ENCODE results near the gene AK5.
"Not testable (repeated sequence)": the region's sequence is repeated elsewhere in the genome, so short reads cannot be mapped to it uniquely, and the experiment has no call there.

Gene AK5

DNA sequence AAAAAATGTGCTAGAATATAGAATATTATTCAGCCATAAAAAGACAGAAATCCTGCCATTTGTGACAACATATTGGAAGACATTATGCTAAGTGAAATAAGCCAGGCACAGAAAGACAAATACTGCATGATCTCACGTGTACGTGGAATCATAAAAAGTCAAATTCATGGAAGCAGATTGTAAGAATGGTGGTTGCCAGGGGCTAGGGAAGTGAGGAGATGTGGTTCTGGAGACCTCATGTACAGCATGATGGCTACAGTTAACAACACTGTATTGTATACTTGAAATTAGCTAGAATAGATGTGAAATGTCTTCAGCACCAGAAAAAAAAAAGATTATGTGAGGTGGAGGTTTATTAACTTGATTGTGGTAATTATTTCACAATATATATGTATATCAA, 234.3 kb downstream of the AK5 start:
- TF ChIP-seq TSHZ2 (CRISPR knock-in tag; IDR thresholded peaks at IDR 0.05) = no peak
- TF ChIP-seq, protein P1, sequence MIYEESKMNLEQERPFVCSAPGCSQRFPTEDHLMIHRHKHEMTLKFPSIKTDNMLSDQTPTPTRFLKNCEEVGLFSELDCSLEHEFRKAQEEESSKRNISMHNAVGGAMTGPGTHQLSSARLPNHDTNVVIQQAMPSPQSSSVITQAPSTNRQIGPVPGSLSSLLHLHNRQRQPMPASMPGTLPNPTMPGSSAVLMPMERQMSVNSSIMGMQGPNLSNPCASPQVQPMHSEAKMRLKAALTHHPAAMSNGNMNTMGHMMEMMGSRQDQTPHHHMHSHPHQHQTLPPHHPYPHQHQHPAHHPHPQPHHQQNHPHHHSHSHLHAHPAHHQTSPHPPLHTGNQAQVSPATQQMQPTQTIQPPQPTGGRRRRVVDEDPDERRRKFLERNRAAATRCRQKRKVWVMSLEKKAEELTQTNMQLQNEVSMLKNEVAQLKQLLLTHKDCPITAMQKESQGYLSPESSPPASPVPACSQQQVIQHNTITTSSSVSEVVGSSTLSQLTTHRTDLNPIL (CRISPR knock-in tag; IDR thresholded peaks at IDR 0.05; ENCODE audit: low read depth) = no peak
- TF ChIP-seq OSR1 (CRISPR knock-in tag; IDR thresholded peaks at IDR 0.05) = no peak
- TF ChIP-seq TCF4 (CRISPR knock-in tag; IDR thresholded peaks at IDR 0.05; ENCODE audit: borderline replicate concordance) = no peak
- no peak for TF ChIP-seq GLIS3 (CRISPR knock-in tag; IDR thresholded peaks at IDR 0.05)
- TF ChIP-seq ZFP3 (CRISPR knock-in tag; IDR thresholded peaks at IDR 0.05) = no peak
- no peak for TF ChIP-seq ZFP30 (CRISPR knock-in tag; IDR thresholded peaks at IDR 0.05)
- no peak for TF ChIP-seq ZNF8 (CRISPR knock-in tag; IDR thresholded peaks at IDR 0.05)
- no peak for TF ChIP-seq RARB (CRISPR knock-in tag; IDR thresholded peaks at IDR 0.05)
- TF ChIP-seq, protein P2, sequence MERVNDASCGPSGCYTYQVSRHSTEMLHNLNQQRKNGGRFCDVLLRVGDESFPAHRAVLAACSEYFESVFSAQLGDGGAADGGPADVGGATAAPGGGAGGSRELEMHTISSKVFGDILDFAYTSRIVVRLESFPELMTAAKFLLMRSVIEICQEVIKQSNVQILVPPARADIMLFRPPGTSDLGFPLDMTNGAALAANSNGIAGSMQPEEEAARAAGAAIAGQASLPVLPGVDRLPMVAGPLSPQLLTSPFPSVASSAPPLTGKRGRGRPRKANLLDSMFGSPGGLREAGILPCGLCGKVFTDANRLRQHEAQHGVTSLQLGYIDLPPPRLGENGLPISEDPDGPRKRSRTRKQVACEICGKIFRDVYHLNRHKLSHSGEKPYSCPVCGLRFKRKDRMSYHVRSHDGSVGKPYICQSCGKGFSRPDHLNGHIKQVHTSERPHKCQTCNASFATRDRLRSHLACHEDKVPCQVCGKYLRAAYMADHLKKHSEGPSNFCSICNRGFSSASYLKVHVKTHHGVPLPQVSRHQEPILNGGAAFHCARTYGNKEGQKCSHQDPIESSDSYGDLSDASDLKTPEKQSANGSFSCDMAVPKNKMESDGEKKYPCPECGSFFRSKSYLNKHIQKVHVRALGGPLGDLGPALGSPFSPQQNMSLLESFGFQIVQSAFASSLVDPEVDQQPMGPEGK (CRISPR knock-in tag; IDR thresholded peaks at IDR 0.05; ENCODE audit: borderline replicate concordance) = no peak
- TF ChIP-seq TOX (CRISPR knock-in tag; IDR thresholded peaks at IDR 0.05; ENCODE audit: borderline replicate concordance) = no peak
- TF ChIP-seq, protein P3, sequence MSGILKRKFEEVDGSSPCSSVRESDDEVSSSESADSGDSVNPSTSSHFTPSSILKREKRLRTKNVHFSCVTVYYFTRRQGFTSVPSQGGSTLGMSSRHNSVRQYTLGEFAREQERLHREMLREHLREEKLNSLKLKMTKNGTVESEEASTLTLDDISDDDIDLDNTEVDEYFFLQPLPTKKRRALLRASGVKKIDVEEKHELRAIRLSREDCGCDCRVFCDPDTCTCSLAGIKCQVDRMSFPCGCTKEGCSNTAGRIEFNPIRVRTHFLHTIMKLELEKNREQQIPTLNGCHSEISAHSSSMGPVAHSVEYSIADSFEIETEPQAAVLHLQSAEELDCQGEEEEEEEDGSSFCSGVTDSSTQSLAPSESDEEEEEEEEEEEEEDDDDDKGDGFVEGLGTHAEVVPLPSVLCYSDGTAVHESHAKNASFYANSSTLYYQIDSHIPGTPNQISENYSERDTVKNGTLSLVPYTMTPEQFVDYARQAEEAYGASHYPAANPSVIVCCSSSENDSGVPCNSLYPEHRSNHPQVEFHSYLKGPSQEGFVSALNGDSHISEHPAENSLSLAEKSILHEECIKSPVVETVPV (CRISPR knock-in tag; IDR thresholded peaks at IDR 0.05) = no peak
- TF ChIP-seq, protein P4, sequence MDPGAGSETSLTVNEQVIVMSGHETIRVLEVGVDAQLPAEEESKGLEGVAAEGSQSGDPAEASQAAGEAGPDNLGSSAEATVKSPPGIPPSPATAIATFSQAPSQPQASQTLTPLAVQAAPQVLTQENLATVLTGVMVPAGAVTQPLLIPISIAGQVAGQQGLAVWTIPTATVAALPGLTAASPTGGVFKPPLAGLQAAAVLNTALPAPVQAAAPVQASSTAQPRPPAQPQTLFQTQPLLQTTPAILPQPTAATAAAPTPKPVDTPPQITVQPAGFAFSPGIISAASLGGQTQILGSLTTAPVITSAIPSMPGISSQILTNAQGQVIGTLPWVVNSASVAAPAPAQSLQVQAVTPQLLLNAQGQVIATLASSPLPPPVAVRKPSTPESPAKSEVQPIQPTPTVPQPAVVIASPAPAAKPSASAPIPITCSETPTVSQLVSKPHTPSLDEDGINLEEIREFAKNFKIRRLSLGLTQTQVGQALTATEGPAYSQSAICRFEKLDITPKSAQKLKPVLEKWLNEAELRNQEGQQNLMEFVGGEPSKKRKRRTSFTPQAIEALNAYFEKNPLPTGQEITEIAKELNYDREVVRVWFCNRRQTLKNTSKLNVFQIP (CRISPR knock-in tag; IDR thresholded peaks at IDR 0.05; ENCODE audit: borderline replicate concordance, low read depth) = no peak
- TF ChIP-seq ZNF565 (CRISPR knock-in tag; conservative IDR thresholded peaks at IDR 0.05; ENCODE audit: low read depth) = no peak
- no peak for TF ChIP-seq ARNTL (CRISPR knock-in tag; IDR thresholded peaks at IDR 0.05; ENCODE audit: borderline replicate concordance, low read depth)
- no peak for TF ChIP-seq ESRRG (CRISPR knock-in tag; IDR thresholded peaks at IDR 0.05)
- TF ChIP-seq SNAI2 (CRISPR knock-in tag; IDR thresholded peaks at IDR 0.05) = no peak
- no peak for TF ChIP-seq BACH2 (CRISPR knock-in tag; IDR thresholded peaks at IDR 0.05; ENCODE audit: borderline replicate concordance)
- TF ChIP-seq PPARA (CRISPR knock-in tag; IDR thresholded peaks at IDR 0.05; ENCODE audit: borderline replicate concordance) = no peak
- no peak for TF ChIP-seq ZC3H10 (CRISPR knock-in tag; IDR thresholded peaks at IDR 0.05)

GRCh38 chr1:77524038-77524437, 242.2 kb downstream of the AK5 start:
- TF ChIP-seq PPARA (CRISPR knock-in tag; IDR thresholded peaks at IDR 0.05; ENCODE audit: borderline replicate concordance) (no peak), ZC3H10 (CRISPR knock-in tag; IDR thresholded peaks at IDR 0.05) (no peak), ISL1 (CRISPR knock-in tag; IDR thresholded peaks at IDR 0.05) (no peak), TCF4 (CRISPR knock-in tag; IDR thresholded peaks at IDR 0.05; ENCODE audit: borderline replicate concordance) (no peak), ZFP30 (CRISPR knock-in tag; IDR thresholded peaks at IDR 0.05) (no peak)
- TF ChIP-seq, protein P2 (CRISPR knock-in tag; IDR thresholded peaks at IDR 0.05; ENCODE audit: borderline replicate concordance) = no peak
- ATAC-seq = no peak

More for the DNA sequence above, 234.3 kb downstream of the AK5 start:
- no peak for ATAC-seq

- ATAC-seq = not testable (repeated sequence)
These were observed 249.3 kb downstream of the AK5 start for GRCh38 chr1:77531149-77531548.

DNA sequence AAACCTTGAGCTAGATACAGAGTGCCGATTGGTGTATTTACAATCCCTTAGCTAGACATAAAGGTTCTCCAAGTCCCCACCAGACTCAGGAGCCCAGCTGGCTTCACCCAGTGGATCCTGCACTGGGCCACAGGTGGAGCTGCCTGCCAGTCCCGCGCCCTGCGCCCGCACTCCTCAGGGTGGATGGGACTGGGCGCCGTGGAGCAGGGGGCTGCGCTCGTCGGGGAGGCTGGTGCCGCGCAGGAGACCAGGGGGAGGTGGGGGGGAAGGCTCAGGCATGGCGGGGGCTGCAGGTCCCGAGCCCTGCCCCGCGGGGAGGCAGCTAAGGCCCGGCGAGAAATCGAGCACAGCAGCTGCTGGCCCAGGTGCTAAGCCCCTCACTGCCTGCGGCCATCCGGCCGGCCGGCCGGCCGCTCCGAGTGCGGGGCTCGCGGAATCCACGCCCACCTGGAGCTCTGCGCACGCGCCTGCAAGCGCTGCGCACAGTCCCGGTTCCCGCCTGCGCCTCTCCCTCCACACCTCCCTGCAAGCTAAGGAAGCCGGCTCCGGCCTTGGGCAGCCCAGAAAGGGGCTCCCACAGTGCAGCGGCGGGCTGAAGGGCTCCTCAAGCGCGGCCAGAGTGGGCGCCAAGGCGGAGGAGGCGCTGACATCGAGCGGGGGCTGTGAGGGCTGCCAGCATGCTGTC, 249.9 kb downstream of the AK5 start:
- not testable (repeated sequence) for ATAC-seq

Data from SK-N-SH treated with all-trans-retinoic acid at 6 μM for 48 hours (cell line).